ENCODE results near the gene RBBP5. TPM values are rescaled to one million over a fixed set of nuclear protein-coding genes. Genes with fewer than 3 reads are reported as not detected.

The RBBP5 gene
- total and polyA plus RNA-seq, 4 donors: 5.2 to 18.0 (median 9.7) TPM

GRCh38 chr1:205169248-205169647 lies 47.5 kb upstream of the RBBP5 start:
- TF ChIP-seq CTCF (IDR thresholded peaks at IDR 0.05; ENCODE audit: control extremely low read depth, extremely low read depth): no peak
- no peaks in the 10 kb centered on the region for H3K27me3 ChIP-seq (ENCODE audit: control insufficient read depth in 3 of 3, insufficient read depth in 3 of 3, low read length in 2 of 3)
- H3K4me3 ChIP-seq: no peak overlapping the region
- no peak overlapping the region for H3K27ac ChIP-seq (ENCODE audit: low read depth in 1 of 2, low read length in 1 of 2)
- H3K9ac ChIP-seq (ENCODE audit: insufficient read depth in 1 of 2, low read length in 2 of 2): no peak overlapping the region
- H3K4me1 ChIP-seq (ENCODE audit: control insufficient read depth in 5 of 5, insufficient read depth in 5 of 5, low read length in 5 of 5): peaks cover 0 to 2% (median 0%) of the 10 kb centered on the region in 5 donors
- no peaks in the 10 kb centered on the region for H3K9me3 ChIP-seq (ENCODE audit: control insufficient read depth in 4 of 4, insufficient read depth in 3 of 4, low read length in 3 of 4)
- ATAC-seq (ENCODE audit: insufficient read depth, low FRiP score) (no peak), DNase-seq (no peak)
- H3K36me3 ChIP-seq (ENCODE audit: control insufficient read depth in 4 of 4, insufficient read depth in 4 of 4, low read length in 4 of 4): peaks cover 8 to 24% (median 13%) of the 10 kb centered on the region in 4 donors
- 92 to 93% methylated on average over 10 of the region's 10 CpGs for WGBS, 2 donors

GRCh38 chr1:205168291-205168690 lies 46.5 kb upstream of the RBBP5 start:
- H3K9me3 ChIP-seq (ENCODE audit: control insufficient read depth in 4 of 4, insufficient read depth in 3 of 4, low read length in 3 of 4): no peaks in the 10 kb centered on the region
- H3K4me1 ChIP-seq (ENCODE audit: control insufficient read depth in 5 of 5, insufficient read depth in 5 of 5, low read length in 5 of 5): peaks cover 0 to 2% (median 0%) of the 10 kb centered on the region in 5 donors
- ATAC-seq (ENCODE audit: insufficient read depth, low FRiP score): no peak
- H3K27me3 ChIP-seq (ENCODE audit: control insufficient read depth in 3 of 3, insufficient read depth in 3 of 3, low read length in 2 of 3): no peaks in the 10 kb centered on the region
- 81 to 84% methylated on average over 1 of the region's 1 CpG for whole genome bisulfite sequencing, 2 donors
- peaks cover 8 to 24% (median 15%) of the 10 kb centered on the region in 4 donors for H3K36me3 ChIP-seq (ENCODE audit: control insufficient read depth in 4 of 4, insufficient read depth in 4 of 4, low read length in 4 of 4)
- no peak overlapping the region for H3K4me3 ChIP-seq
- no peak for TF ChIP-seq CTCF (IDR thresholded peaks at IDR 0.05; ENCODE audit: control extremely low read depth, extremely low read depth)
- H3K9ac ChIP-seq (ENCODE audit: insufficient read depth in 1 of 2, low read length in 2 of 2): no peak overlapping the region
- no peak for DNase-seq
- no peak overlapping the region for H3K27ac ChIP-seq (ENCODE audit: low read depth in 1 of 2, low read length in 1 of 2)

- TF ChIP-seq CTCF (IDR thresholded peaks at IDR 0.05; ENCODE audit: control extremely low read depth, extremely low read depth): no peak
- Histone ChIP-seq H3K36me3 (ENCODE audit: control insufficient read depth in 4 of 4, insufficient read depth in 4 of 4, low read length in 4 of 4) (peaks cover 28 to 47% (median 32%) of the 10 kb centered on the region in 4 donors), H3K9me3 (ENCODE audit: control insufficient read depth in 4 of 4, insufficient read depth in 3 of 4, low read length in 3 of 4) (no peaks in the 10 kb centered on the region), H3K4me3 (no peak overlapping the region), H3K27ac (ENCODE audit: low read depth in 1 of 2, low read length in 1 of 2) (no peak overlapping the region), H3K4me1 (ENCODE audit: control insufficient read depth in 5 of 5, insufficient read depth in 5 of 5, low read length in 5 of 5) (no peaks in the 10 kb centered on the region), H3K27me3 (ENCODE audit: control insufficient read depth in 3 of 3, insufficient read depth in 3 of 3, low read length in 2 of 3) (no peaks in the 10 kb centered on the region), H3K9ac (ENCODE audit: insufficient read depth in 1 of 2, low read length in 2 of 2) (no peak overlapping the region)
- ATAC-seq (ENCODE audit: insufficient read depth, low FRiP score) (no peak), DNase-seq (no peak)
- WGBS, 2 donors: 94 to 100% methylated on average over 1 of the region's 1 CpG
These were observed 40.5 kb upstream of the RBBP5 start for GRCh38 chr1:205162301-205162700.

GRCh38 chr1:205161076-205161475 lies 39.3 kb upstream of the RBBP5 start:
- DNase-seq (no peak), ATAC-seq (ENCODE audit: insufficient read depth, low FRiP score) (no peak)
- no peak overlapping the region for H3K9ac ChIP-seq (ENCODE audit: insufficient read depth in 1 of 2, low read length in 2 of 2)
- no peak overlapping the region for H3K4me3 ChIP-seq
- H3K36me3 ChIP-seq (ENCODE audit: control insufficient read depth in 4 of 4, insufficient read depth in 4 of 4, low read length in 4 of 4): peaks cover 35 to 57% (median 42%) of the 10 kb centered on the region in 4 donors
- H3K4me1 ChIP-seq (ENCODE audit: control insufficient read depth in 5 of 5, insufficient read depth in 5 of 5, low read length in 5 of 5): no peaks in the 10 kb centered on the region
- no peak overlapping the region for H3K27ac ChIP-seq (ENCODE audit: low read depth in 1 of 2, low read length in 1 of 2)
- H3K9me3 ChIP-seq (ENCODE audit: control insufficient read depth in 4 of 4, insufficient read depth in 3 of 4, low read length in 3 of 4): peaks cover 0 to 3% (median 1%) of the 10 kb centered on the region in 4 donors
- TF ChIP-seq CTCF (IDR thresholded peaks at IDR 0.05; ENCODE audit: control extremely low read depth, extremely low read depth): no peak
- WGBS, 2 donors: 96 to 99% methylated on average over 6 of the region's 6 CpGs
- H3K27me3 ChIP-seq (ENCODE audit: control insufficient read depth in 3 of 3, insufficient read depth in 3 of 3, low read length in 2 of 3): no peaks in the 10 kb centered on the region
